Gastrocnemius medialis (tissue), 4 donors: Measurements from ENCODE around the gene BCL6B. TPM values are rescaled to one million over a fixed set of nuclear protein-coding genes. Genes with fewer than 3 reads are reported as not detected.

Experiments
- ATAC-seq, 2 donors: fragments of 150-250 bp; one replicate each; pipeline ENCODE4 v1.9.1; 2016
- DNase-seq, 2 donors: peaks; one replicate each; pipeline ENCODE4 v3.0.0-alpha.2; 2019
- H3K27ac ChIP-seq, 4 donors: fragments of 200-600 bp; sonication (generic); 1 replicate in 1 of 4; 2 replicates in 3 of 4; pipeline ENCODE4 v1.5.1; 2016 to 2018; ENCODE audit warnings: mild to moderate bottlenecking in 2 of 4, moderate library complexity in 1 of 4
- H3K27me3 ChIP-seq, 3 donors: fragments of 200-600 bp; sonication (generic) in 2 of 3; 1 replicate in 1 of 3; 2 replicates in 2 of 3; pipeline versions ENCODE4 v1.5.1 to v1.6.0; 2016 to 2019; ENCODE audit warnings: mild to moderate bottlenecking in 1 of 3, moderate library complexity in 1 of 3
- H3K36me3 ChIP-seq, 2 donors: fragments of 200-600 bp; sonication (generic) in 1 of 2; one replicate each; pipeline ENCODE4 v1.5.1; 2017 to 2018
- H3K4me1 ChIP-seq, 2 donors: fragments of 200-600 bp; sonication (generic) in 1 of 2; one replicate each; pipeline ENCODE4 v1.5.1; 2016 to 2017; ENCODE audit warnings: mild to moderate bottlenecking in 2 of 2
- H3K4me3 ChIP-seq, 4 donors: fragments of 200-600 bp; sonication (generic) in 3 of 4; 1 replicate in 1 of 4; 2 replicates in 3 of 4; pipeline ENCODE4 v1.5.1; 2016 to 2019; ENCODE audit warnings: mild to moderate bottlenecking in 2 of 4
- H3K9me3 ChIP-seq, 3 donors: fragments of 200-600 bp; sonication (generic) in 2 of 3; 1 replicate in 1 of 3; 2 replicates in 2 of 3; pipeline ENCODE4 v1.5.1; 2016 to 2019
- POLR2A ChIP-seq, 2 donors: fragments of 450-650 bp; IDR thresholded peaks; one replicate each; pipeline ENCODE4 v1.6.1; 2017; ENCODE audit warnings: antibody characterized with exemption in 2 of 2, mild to moderate bottlenecking in 2 of 2, moderate library complexity in 2 of 2
- in situ Hi-C, 4 donors: fragments of 200-750 bp; cut with MboI; loops; one replicate each; pipeline versions ENCODE4 v1.15.0 to v1.8.0; 2017; ENCODE audit warnings: low sequenced_read_pairs in 4 of 4
- intact Hi-C: fragments of 100-400 bp; cut with DNase I; formaldehyde crosslinking; loops from one replicate; pipeline ENCODE4 v1.15.1; 2023; ENCODE audit warnings: low total_unique reads
- total RNA-seq, 4 donors: library from RNA; depleted of rRNA; stranded (reverse); fragments of >200 nt; gene quantifications; one replicate each; pipeline versions ENCODE4 v1.1.0 to v1.2.3, GENCODE V29; 2016
- TF ChIP-seq, protein P1 (sequence below), 5 experiments: fragments of 450-650 bp in 3 of 5; fragments of 200-600 bp in 2 of 5; sonication (generic) in 2 of 5; IDR thresholded peaks in 4 of 5; conservative IDR thresholded peaks in 1 of 5; 1 replicate in 4 of 5; 2 replicates in 1 of 5; pipeline ENCODE4 v1.5.1; 2016 to 2019; ENCODE audit warnings: antibody characterized with exemption in 5 of 5, mild to moderate bottlenecking in 3 of 5, moderate library complexity in 3 of 5

Gene BCL6B
- total RNA-seq, 4 donors from 2014 or later: 1.2 to 3.9 (median 2.1) TPM

DNA sequence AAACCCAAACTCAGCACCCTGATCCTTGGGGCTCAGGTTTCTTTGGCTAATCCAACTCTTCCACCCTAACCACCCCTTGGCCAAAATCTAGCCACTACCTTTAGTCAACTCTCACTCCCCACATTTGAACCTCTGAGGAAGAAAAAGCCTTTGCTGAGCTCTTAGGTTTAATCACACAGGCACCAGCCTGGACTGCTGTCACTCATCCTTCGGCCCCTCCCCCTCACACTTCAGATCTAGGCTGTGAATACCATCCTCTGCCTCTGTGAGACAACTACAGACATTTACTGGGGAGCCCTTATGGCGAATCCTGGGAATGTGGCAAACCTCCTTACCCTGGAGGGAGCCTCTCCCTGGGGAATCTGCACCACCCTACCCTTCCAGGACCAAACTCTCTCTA is 15.7 kb upstream of the BCL6B start:
- intact Hi-C loops (loop anchor here (5.0 kb wide), 1 partner anchor 340 kb away; no protein-coding TSS in a partner anchor), in situ Hi-C loops (loop anchor here (5.0 to 25.0 kb wide), 3 partner anchors 95 to 370 kb away; partner anchors contain the start of genes C17orf100 (in 3 of the 4), MED31 (in 3 of the 4), KIAA0753 (in 1 of the 4) and TXNDC17 (in 1 of the 4))
- Histone ChIP-seq H3K36me3 (peaks cover 0 to 11% of the 10 kb centered on the region in 2 donors), H3K27ac (no peak overlapping the region), H3K4me1 (peaks cover 15 to 18% of the 10 kb centered on the region in 2 donors), H3K27me3 (no peaks in the 10 kb centered on the region), H3K4me3 (no peak overlapping the region), H3K9me3 (no peaks in the 10 kb centered on the region)
- DNase-seq (no peak), ATAC-seq (no peak)
- no peak for TF ChIP-seq POLR2A (IDR thresholded peaks at IDR 0.05)
- TF ChIP-seq, protein P1, sequence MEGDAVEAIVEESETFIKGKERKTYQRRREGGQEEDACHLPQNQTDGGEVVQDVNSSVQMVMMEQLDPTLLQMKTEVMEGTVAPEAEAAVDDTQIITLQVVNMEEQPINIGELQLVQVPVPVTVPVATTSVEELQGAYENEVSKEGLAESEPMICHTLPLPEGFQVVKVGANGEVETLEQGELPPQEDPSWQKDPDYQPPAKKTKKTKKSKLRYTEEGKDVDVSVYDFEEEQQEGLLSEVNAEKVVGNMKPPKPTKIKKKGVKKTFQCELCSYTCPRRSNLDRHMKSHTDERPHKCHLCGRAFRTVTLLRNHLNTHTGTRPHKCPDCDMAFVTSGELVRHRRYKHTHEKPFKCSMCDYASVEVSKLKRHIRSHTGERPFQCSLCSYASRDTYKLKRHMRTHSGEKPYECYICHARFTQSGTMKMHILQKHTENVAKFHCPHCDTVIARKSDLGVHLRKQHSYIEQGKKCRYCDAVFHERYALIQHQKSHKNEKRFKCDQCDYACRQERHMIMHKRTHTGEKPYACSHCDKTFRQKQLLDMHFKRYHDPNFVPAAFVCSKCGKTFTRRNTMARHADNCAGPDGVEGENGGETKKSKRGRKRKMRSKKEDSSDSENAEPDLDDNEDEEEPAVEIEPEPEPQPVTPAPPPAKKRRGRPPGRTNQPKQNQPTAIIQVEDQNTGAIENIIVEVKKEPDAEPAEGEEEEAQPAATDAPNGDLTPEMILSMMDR (IDR thresholded peaks at IDR 0.05 in 4 of 5, conservative IDR thresholded peaks at IDR 0.05 in 1 of 5): no peak

GRCh38 chr17:7010523-7010922 is 12.3 kb upstream of the BCL6B start:
- no peaks in the 10 kb centered on the region for H3K9me3 ChIP-seq
- in situ Hi-C loops (loop anchor here (25.0 kb wide), 2 partner anchors 348 to 373 kb away; partner anchors contain the start of genes C17orf100 (in 3 of the 4), MED31 (in 3 of the 4), KIAA0753 (in 1 of the 4) and TXNDC17 (in 1 of the 4)), intact Hi-C loops (loop anchor here (5.0 to 10.0 kb wide), 3 partner anchors 358 to 824 kb away; partner anchors contain the start of genes C17orf100, CD68, KDM6B and MED31)
- H3K27ac ChIP-seq: no peak overlapping the region
- no peak for DNase-seq
- no peak overlapping the region for H3K4me3 ChIP-seq
- no peak for ATAC-seq
- TF ChIP-seq, protein P1 (IDR thresholded peaks at IDR 0.05 in 4 of 5, conservative IDR thresholded peaks at IDR 0.05 in 1 of 5): no peak
- no peak for TF ChIP-seq POLR2A (IDR thresholded peaks at IDR 0.05)
- peaks cover 28 to 38% of the 10 kb centered on the region in 2 donors for H3K4me1 ChIP-seq
- peaks cover 0 to 6% of the 10 kb centered on the region in 2 donors for H3K36me3 ChIP-seq
- H3K27me3 ChIP-seq: no peaks in the 10 kb centered on the region

- no peaks in the 10 kb centered on the region for H3K27me3 ChIP-seq
- TF ChIP-seq, protein P1 (IDR thresholded peaks at IDR 0.05 in 4 of 5, conservative IDR thresholded peaks at IDR 0.05 in 1 of 5): no peak
- no peak for TF ChIP-seq POLR2A (IDR thresholded peaks at IDR 0.05)
- peak overlapping the region; percentile 93 to 99 (median 96) for H3K27ac ChIP-seq
- no peak for ATAC-seq
- intact Hi-C loops: loop anchor here (5.0 to 10.0 kb wide), 3 partner anchors 359 to 823 kb away; partner anchors contain the start of genes C17orf100, CD68, KDM6B and MED31
- no peak for DNase-seq
- peaks cover 35 to 47% of the 10 kb centered on the region in 2 donors for H3K4me1 ChIP-seq
- peak overlapping the region; percentile 77 to 99 (median 86) for H3K4me3 ChIP-seq
- no peaks in the 10 kb centered on the region for H3K9me3 ChIP-seq
- in situ Hi-C loops: loop anchor here (25.0 kb wide), 2 partner anchors 349 to 374 kb away; partner anchors contain the start of genes C17orf100 (in 3 of the 4), MED31 (in 3 of the 4), KIAA0753 (in 1 of the 4) and TXNDC17 (in 1 of the 4)
- peaks cover 0 to 6% of the 10 kb centered on the region in 2 donors for H3K36me3 ChIP-seq
Measured at GRCh38 chr17:7011415-7011814, 11.4 kb upstream of the BCL6B start.

GRCh38 chr17:7011942-7012254 is 11.0 kb upstream of the BCL6B start:
- no peak for DNase-seq
- Histone ChIP-seq H3K27ac (peak overlapping the region; percentile 93 to 99 (median 96)), H3K27me3 (no peaks in the 10 kb centered on the region), H3K4me3 (peak overlapping the region; percentile 77 to 99 (median 86)), H3K4me1 (peaks cover 36 to 47% of the 10 kb centered on the region in 2 donors), H3K36me3 (peaks cover 0 to 11% of the 10 kb centered on the region in 2 donors), H3K9me3 (no peaks in the 10 kb centered on the region)
- intact Hi-C loops (loop anchor here (1.0 to 10.0 kb wide), 4 partner anchors 76 to 823 kb away; partner anchors contain the start of genes C17orf100, CD68, KDM6B and MED31), in situ Hi-C loops (loop anchor here (25.0 kb wide), 2 partner anchors 350 to 375 kb away; partner anchors contain the start of genes C17orf100 (in 3 of the 4), MED31 (in 3 of the 4), KIAA0753 (in 1 of the 4) and TXNDC17 (in 1 of the 4))
- no peak for TF ChIP-seq POLR2A (IDR thresholded peaks at IDR 0.05)
- TF ChIP-seq, protein P1 (IDR thresholded peaks at IDR 0.05 in 4 of 5, conservative IDR thresholded peaks at IDR 0.05 in 1 of 5): no peak
- ATAC-seq: no peak
